PFSK-1 (cell line): Measurements from ENCODE around the gene MZF1. TPM values are rescaled to one million over a fixed set of nuclear protein-coding genes. Genes with fewer than 3 reads are reported as not detected.

Source experiments
- FOXP2 ChIP-seq: optimal IDR thresholded peaks from 2 replicates; pipeline ENCODE3; 2011; ENCODE audit warnings: borderline replicate concordance, control low read depth, inconsistent platforms; ENCODE audit not compliant: insufficient read depth; ENCODE audit errors: extremely low read length, extremely low read depth
- POLR2AphosphoS5 ChIP-seq: IDR thresholded peaks from 2 replicates; pipeline ENCODE4 v1.6.1; 2012; ENCODE audit warnings: low read depth, mild to moderate bottlenecking, control low read depth, low read length, moderate library complexity
- REST ChIP-seq, 2 experiments: IDR thresholded peaks; 2 replicates each; pipeline versions ENCODE4 v1.6.1 to v1.8.0; 2011 to 2012; ENCODE audit warnings: low read depth in 2 of 2, low read length in 2 of 2, control low read depth in 1 of 2, inconsistent platforms in 1 of 2, mild to moderate bottlenecking in 1 of 2, moderate library complexity in 1 of 2; ENCODE audit not compliant: insufficient read depth in 1 of 2
- SIN3A ChIP-seq: IDR thresholded peaks from 2 replicates; pipeline ENCODE4 v1.6.1; 2012; ENCODE audit warnings: mild to moderate bottlenecking, low read length, moderate library complexity, borderline replicate concordance; ENCODE audit not compliant: insufficient read depth
- TAF1 ChIP-seq: IDR thresholded peaks from 2 replicates; pipeline ENCODE4 v1.6.1; 2012; ENCODE audit warnings: low read length, control low read depth, borderline replicate concordance; ENCODE audit not compliant: insufficient read depth
- polyA plus RNA-seq: library from polyadenylated mRNA; unstranded; fragments of >200 nt; gene quantifications from one replicate; pipeline ENCODE4 v1.2.1, GENCODE V29; 2012; ENCODE audit warnings: low read depth, missing spikeins; ENCODE audit not compliant: insufficient read length

The MZF1 gene
- 27.4 TPM for polyA plus RNA-seq

DNA sequence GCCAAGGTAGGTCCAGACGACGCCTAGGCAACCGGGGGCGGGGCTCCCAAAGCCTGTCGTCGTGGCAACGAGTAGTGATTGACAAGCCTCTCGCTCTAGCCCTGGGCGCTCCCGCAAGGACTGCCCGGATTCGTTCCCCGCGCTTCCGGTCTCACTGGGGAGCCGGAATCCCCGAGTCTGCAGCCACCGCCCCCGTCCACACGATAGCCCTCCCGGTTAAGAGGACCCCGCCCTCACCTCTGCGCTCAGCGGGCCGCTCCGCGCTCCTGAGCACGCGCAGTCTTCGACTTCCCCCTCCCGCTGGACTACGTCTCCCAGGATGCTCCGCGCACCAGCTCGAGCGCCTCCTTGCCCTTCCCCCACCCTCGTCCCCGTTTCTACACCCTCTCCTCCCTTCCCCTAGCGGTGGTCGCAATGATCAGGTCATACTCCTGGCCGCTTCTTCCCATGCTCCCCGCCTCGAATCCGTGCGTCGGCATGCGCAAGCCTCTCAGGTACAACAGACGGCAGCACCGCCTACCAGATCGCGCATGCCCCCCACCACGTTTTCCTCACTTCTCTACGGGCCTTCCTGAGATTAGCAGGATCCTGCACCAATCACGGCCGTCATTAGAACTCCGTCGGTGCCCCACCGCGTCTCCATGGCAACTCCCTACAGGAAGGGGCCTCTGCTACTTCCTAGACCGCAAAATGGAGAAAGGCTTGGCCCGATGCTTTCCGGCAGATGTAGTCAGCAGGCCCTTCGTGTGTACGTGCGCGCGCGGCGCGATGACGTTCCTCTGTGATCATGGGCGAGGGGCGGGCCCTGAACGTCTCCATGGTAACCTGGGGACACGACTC, at the start of gene MZF1:
MZF1 (minus strand) TSS at position 518 of the 840 bp plus-strand sequence. CDS start 1,946 bp downstream, outside the sequence.
- TF ChIP-seq SIN3A, result no peak
- TF ChIP-seq FOXP2, result peak; percentile 99
- TF ChIP-seq POLR2AphosphoS5, result peak; percentile 54; the same call in 1 of the 2 replicates
- no peak for TF ChIP-seq REST (IDR thresholded peaks at IDR 0.05; ENCODE audit: insufficient read depth in 1 of 2, low read depth in 2 of 2, low read length in 2 of 2)
- peak; percentile 63; the same call in 1 of the 2 replicates for TF ChIP-seq TAF1

- TF ChIP-seq SIN3A (no peak), FOXP2 (no peak), TAF1 (no peak)
Measured at GRCh38 chr19:58586133-58586765, 13.1 kb upstream of the MZF1 start.

DNA sequence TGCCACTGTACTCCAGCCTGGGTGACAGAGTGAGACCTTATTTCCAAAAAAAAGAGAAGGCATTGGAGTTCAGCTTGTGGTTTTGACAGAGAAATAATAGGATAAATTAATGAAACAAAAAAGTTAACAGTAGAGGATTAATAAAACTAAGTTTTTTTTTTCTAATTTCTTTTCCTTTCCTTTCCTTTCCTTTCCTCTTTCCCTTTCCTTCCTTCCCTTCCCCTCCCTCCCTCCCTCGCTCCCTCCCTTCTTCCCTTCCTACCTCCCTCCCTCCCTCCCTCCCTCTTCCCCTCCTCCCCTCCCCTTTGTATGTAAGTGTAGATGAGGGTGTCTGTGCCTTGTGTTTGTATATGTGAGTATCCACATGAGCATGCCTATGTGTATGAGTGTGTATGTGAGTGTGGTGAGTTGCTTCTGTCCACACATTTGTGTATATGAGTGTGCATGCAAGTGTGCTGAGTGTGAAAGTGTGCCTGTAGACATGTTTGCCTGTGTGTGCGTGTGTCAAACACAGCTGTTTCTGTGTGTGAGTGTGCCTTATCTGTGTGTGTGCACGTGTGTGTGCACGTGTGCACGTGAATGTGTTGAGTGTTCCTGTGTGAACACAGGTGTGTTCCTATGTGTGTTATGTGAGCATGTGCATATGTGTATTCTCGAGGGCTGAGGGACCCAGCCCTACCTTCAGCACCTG, 12.5 kb upstream of the MZF1 start:
- TF ChIP-seq TAF1 (no peak), REST (IDR thresholded peaks at IDR 0.05; ENCODE audit: insufficient read depth in 1 of 2, low read depth in 2 of 2, low read length in 2 of 2) (no peak), POLR2AphosphoS5 (no peak), SIN3A (no peak), FOXP2 (no peak)

DNA sequence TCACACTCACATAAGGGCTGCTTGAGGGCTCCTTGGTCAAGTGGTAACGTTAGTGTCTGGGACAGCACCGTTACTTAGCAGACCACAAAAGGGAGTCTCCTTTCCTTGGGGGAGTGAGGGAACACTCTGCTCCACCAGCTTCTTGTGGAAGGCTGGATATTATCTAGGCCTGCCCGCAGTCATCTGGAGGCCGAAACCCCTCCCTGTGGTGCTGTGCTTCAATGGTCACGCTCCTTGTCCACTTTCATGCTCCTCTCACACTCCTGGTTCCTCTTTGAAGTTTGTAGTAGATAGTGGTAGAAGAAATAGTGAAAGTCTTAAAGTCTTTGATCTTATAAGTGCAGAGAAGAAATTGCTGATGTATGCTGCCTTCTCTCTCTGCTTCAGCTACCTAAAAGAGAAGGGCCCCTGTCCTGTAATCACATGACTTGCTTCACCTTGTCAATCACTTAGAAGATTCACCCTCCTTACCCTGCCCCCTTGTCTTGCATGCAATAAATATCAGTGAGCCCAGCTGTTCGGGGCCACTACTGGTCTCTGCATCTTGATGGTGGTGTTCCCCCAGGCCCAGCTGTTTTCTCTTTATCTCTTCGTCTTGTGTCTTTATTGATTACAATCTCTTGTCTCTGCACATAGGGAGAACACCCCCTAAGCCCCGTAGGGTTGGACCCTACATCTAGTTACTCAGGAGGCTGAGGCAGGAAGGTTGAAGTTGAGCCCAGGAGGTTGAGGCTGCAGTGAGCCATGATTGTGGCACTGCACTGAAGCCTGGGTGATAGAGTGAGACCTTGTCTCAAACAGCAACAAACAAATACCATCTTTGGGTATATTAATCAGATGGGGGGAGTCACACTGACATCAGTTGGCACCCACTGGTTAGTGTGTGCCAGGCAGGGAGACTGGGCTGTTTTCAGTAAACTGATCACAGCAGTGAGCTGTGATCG, 11.6 kb upstream of the MZF1 start:
- TF ChIP-seq TAF1 (no peak), SIN3A (no peak), FOXP2 (no peak), POLR2AphosphoS5 (no peak), REST (IDR thresholded peaks at IDR 0.05; ENCODE audit: insufficient read depth in 1 of 2, low read depth in 2 of 2, low read length in 2 of 2) (no peak)

DNA sequence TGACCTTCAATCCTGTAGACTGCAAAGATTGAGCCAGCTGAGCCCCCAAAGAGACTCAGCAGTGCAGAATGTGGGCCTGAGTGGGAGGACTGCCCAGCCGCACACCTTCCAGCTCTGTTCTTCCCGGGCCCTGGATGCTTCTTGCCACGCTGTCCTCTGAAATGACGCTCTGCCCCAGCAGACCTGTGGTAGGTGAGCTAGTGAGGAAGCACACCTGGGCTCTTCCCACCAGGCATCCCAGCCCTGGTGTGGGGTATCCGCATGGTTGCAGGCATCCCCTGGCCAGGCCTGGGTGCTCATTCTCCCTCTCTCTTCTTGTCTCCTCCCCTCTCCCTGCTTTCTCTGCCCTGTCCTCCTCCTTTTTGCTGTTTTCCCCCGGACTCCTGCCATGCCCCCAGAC, 9.8 kb upstream of the MZF1 start:
- TF ChIP-seq SIN3A (no peak), TAF1 (no peak), FOXP2 (no peak), POLR2AphosphoS5 (no peak), REST (IDR thresholded peaks at IDR 0.05; ENCODE audit: insufficient read depth in 1 of 2, low read depth in 2 of 2, low read length in 2 of 2) (no peak)
